Heart left ventricle (tissue), 13 donors: ENCODE measurements around the gene PTPN13.

ENCODE experiments used
- CTCF ChIP-seq, 12 donors: fragments of 200-600 bp; sonication (generic) in 4 of 12; IDR thresholded peaks; one replicate each; pipeline versions ENCODE4 v1.5.0 to v1.8.0; 2018 to 2022; ENCODE audit warnings: antibody characterized with exemption in 12 of 12, mild to moderate bottlenecking in 5 of 12
- POLR2A ChIP-seq, 2 donors: fragments of 450-650 bp; IDR thresholded peaks; one replicate each; pipeline ENCODE4 v1.6.1; 2017; ENCODE audit warnings: antibody characterized with exemption in 2 of 2, mild to moderate bottlenecking in 2 of 2, moderate library complexity in 2 of 2
- donor health status: ischemic (EF 13 %, LVEDD 7.1; RV severe dilation, severe dysfunction).
- donor health status: DM: no; HTN: yes; CAD: no.
- donor health status: DM: no; HTN: no; CAD: no.
- donor health status: ischemic (EF 25% LVEDD 6.9; RV normal size, moderate dysfunction).
- donor health status: ischemic (EF 25% LVEDD 5.7; RV mildly dilated, moderate dysfunction).
- donor health status: ischemic (EF 35%, LVEDD 5.7; RV mildly dilated, moderate dysfunction).
- donor health status: nonischemic (EF 11% LVEDD 7.7; RV severe dilation, severe dysfunction).
- donor health status: DM: yes; HTN: yes; CAD: no.
- donor health status: PGD.
- donor health status: ischemic (EF 29% LVEDD 5.4; RV normal size, mild dysfunction).
- donor health status: nonischemic (EF 23%, LVEDD 6.1; RV moderate dilation, normal function).

- no peak for TF ChIP-seq CTCF (IDR thresholded peaks at IDR 0.05)
- TF ChIP-seq POLR2A (IDR thresholded peaks at IDR 0.05): no peak
Observed at GRCh38 chr4:86615501-86615900, 21.4 kb downstream of the PTPN13 start.
